Prostate gland (tissue), 2 donors: ENCODE measurements around the gene WDR87.

Source experiments
- CTCF ChIP-seq, 4 experiments: fragments of 200-600 bp in 2 of 4; fragments of 450-650 bp in 2 of 4; sonication (generic) in 2 of 4; IDR thresholded peaks; 1 replicate in 3 of 4; 2 replicates in 1 of 4; pipeline ENCODE4 v1.5.1; 2016 to 2019; ENCODE audit warnings: antibody characterized with exemption in 4 of 4, mild to moderate bottlenecking in 2 of 4, moderate library complexity in 2 of 4
- POLR2AphosphoS5 ChIP-seq: sonication (generic); formaldehyde crosslinking; IDR thresholded peaks from one replicate; pipeline ENCODE4 v1.6.1; 2017; ENCODE audit warnings: antibody characterized with exemption

DNA sequence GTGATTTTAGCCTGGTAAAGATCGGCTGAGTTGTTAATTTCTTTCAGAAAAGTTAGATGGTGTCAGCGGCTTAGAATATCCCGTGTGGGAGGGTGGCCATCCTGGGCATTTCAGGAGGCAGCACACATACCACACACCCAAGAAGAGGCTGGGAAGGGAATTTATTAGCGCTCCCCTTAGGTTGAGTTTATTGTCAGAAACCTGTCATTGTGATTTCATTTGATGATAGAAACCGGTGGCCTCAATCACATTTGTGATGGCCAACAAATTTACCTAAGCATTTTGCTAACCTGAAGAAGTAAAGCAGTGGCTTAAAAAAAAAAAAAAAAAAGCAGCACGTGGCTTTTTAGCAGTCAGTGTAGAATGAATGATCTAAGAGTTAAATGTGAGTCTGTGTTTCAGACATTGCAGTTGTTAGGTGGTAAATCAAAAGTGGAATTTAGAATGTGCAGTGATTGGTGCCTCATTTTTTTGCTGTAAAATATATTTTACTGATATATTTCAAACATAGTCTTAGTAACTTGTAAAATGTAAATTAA lies 3.3 kb upstream of the WDR87 start:
- TF ChIP-seq CTCF (IDR thresholded peaks at IDR 0.05) (no peak), POLR2AphosphoS5 (no peak)
